H1 (cell line): ENCODE results near the gene DVL3. TPM values are rescaled to one million over a fixed set of nuclear protein-coding genes. Genes with fewer than 3 reads are reported as not detected.

Experiments
- CTCF ChIA-PET: fragments of 300-600 bp; sonication (Branson Sonifier 250); formaldehyde crosslinking; loops from one replicate; lab custom pipeline; 2021; ENCODE audit not compliant: partially characterized antibody; lab: Charles Lee
- POLR2A ChIA-PET: fragments of 300-600 bp; sonication (Branson Sonifier 250); formaldehyde crosslinking; loops from one replicate; lab custom pipeline; 2021; ENCODE audit warnings: inconsistent platforms; ENCODE audit not compliant: partially characterized antibody; lab: Charles Lee
- DNase-seq, 2 experiments: peaks; one replicate each; pipeline versions ENCODE4 v3.0.0 to v3.0.0-alpha.2; 2010 to 2022; ENCODE audit warnings: low spot score in 2 of 2, low read depth in 1 of 2, mixed read lengths in 1 of 2
- FAIRE-seq: peaks from 2 replicates; lab custom pipeline; 2011; peaks lifted over from hg19 to GRCh38; lab: Jason Lieb, UNC
- H2AFZ ChIP-seq: 2 replicates; pipeline ENCODE4 v1.8.1; 2012; ENCODE audit warnings: low read length, inconsistent platforms
- H2AK5ac ChIP-seq: 2 replicates; pipeline ENCODE4 v1.6.1; 2013; ENCODE audit warnings: low read depth, low read length
- H2BK120ac ChIP-seq: replicated peaks from 2 replicates; pipeline ENCODE3; 2013; ENCODE audit warnings: low read depth, low read length, inconsistent platforms
- H2BK12ac ChIP-seq: 2 replicates; pipeline ENCODE4 v1.6.1; 2013; ENCODE audit warnings: low read depth, low read length
- H2BK15ac ChIP-seq: 2 replicates; pipeline ENCODE4 v1.6.1; 2013; ENCODE audit warnings: low read length
- H2BK20ac ChIP-seq: 2 replicates; pipeline ENCODE4 v1.6.1; 2013; ENCODE audit warnings: low read length
- H2BK5ac ChIP-seq: 2 replicates; pipeline ENCODE4 v1.6.1; 2013; ENCODE audit warnings: low read depth, low read length
- H3K14ac ChIP-seq: 2 replicates; pipeline ENCODE4 v1.6.1; 2013; ENCODE audit warnings: inconsistent platforms; ENCODE audit not compliant: insufficient read length
- H3K18ac ChIP-seq: 2 replicates; pipeline ENCODE4 v1.6.1; 2013; ENCODE audit warnings: low read length; ENCODE audit errors: extremely low read depth
- H3K23ac ChIP-seq: 2 replicates; pipeline ENCODE4 v1.6.1; 2013; ENCODE audit warnings: inconsistent platforms; ENCODE audit not compliant: insufficient read length
- H3K23me2 ChIP-seq: 2 replicates; pipeline ENCODE4 v1.6.1; 2013; ENCODE audit warnings: low read depth, low read length
- H3K27ac ChIP-seq: 2 replicates; pipeline ENCODE4 v1.6.1; 2011; ENCODE audit warnings: low read depth, low read length, inconsistent platforms
- H3K27me3 ChIP-seq, 4 experiments: replicated peaks in 1 of 4; 1 replicate in 1 of 4; 2 replicates in 3 of 4; pipeline versions ENCODE4 v1.6.1 to v1.8.1; 2011 to 2013; ENCODE audit warnings: low read length in 3 of 4, mild to moderate bottlenecking in 3 of 4, inconsistent platforms in 2 of 4, mixed read lengths in 2 of 4, moderate library complexity in 1 of 4; ENCODE audit not compliant: control insufficient read depth in 3 of 4, insufficient read depth in 3 of 4; ENCODE audit errors: extremely low read depth in 1 of 4
- H3K36me3 ChIP-seq, 4 experiments: 2 replicates each; pipeline versions ENCODE4 v1.6.1 to v1.8.1; 2011 to 2013; ENCODE audit warnings: mild to moderate bottlenecking in 4 of 4, low read length in 3 of 4, moderate library complexity in 2 of 4, control low read depth in 1 of 4, inconsistent platforms in 1 of 4; ENCODE audit not compliant: insufficient read depth in 4 of 4, control insufficient read depth in 2 of 4
- H3K4ac ChIP-seq: replicated peaks from 2 replicates; pipeline ENCODE3; 2013; ENCODE audit warnings: low read length, low read depth, mixed read lengths, inconsistent platforms; ENCODE audit not compliant: insufficient read length
- H3K4me1 ChIP-seq, 4 experiments: replicated peaks in 1 of 4; 1 replicate in 1 of 4; 2 replicates in 3 of 4; pipeline versions ENCODE4 v1.6.1 to v1.8.1; 2011 to 2013; ENCODE audit warnings: low read length in 3 of 4, inconsistent platforms in 2 of 4, mixed read lengths in 1 of 4; ENCODE audit not compliant: insufficient read depth in 4 of 4, control insufficient read depth in 3 of 4
- H3K4me2 ChIP-seq, 2 experiments: 2 replicates each; pipeline versions ENCODE4 v1.6.1 to v1.8.1; 2011 to 2013; ENCODE audit warnings: low read depth in 2 of 2, low read length in 2 of 2, control low read depth in 1 of 2, inconsistent platforms in 1 of 2, mild to moderate bottlenecking in 1 of 2; ENCODE audit not compliant: insufficient read depth in 1 of 2
- H3K4me3 ChIP-seq, 4 experiments: fragments of 200-600, 300-600 bp in 1 of 4; sonication (generic), shearing (Covaris generic), sonication (Bioruptor Twin) in 1 of 4; 2 replicates each; pipeline versions ENCODE4 v1.5.1 to v1.8.1; 2011 to 2016; ENCODE audit warnings: low read length in 4 of 4, low read depth in 3 of 4, control low read depth in 2 of 4, inconsistent platforms in 2 of 4, mild to moderate bottlenecking in 2 of 4, mixed read lengths in 1 of 4, moderate library complexity in 1 of 4; ENCODE audit not compliant: insufficient read depth in 2 of 4; ENCODE audit errors: extremely low read depth in 1 of 4
- H3K56ac ChIP-seq: replicated peaks from 2 replicates; pipeline ENCODE3; 2013; ENCODE audit warnings: low read depth, mild to moderate bottlenecking, mixed read lengths, low read length, inconsistent platforms; ENCODE audit not compliant: insufficient read length
- H3K79me1 ChIP-seq: 2 replicates; pipeline ENCODE4 v1.6.1; 2013; ENCODE audit warnings: low read depth, low read length, control low read depth
- H3K79me2 ChIP-seq, 2 experiments: 2 replicates each; pipeline versions ENCODE4 v1.6.1 to v1.8.1; 2012 to 2013; ENCODE audit warnings: low read length in 2 of 2, mild to moderate bottlenecking in 2 of 2, inconsistent platforms in 1 of 2; ENCODE audit not compliant: insufficient read depth in 2 of 2, control insufficient read depth in 1 of 2
- H3K9ac ChIP-seq, 4 experiments: replicated peaks in 1 of 4; 1 replicate in 1 of 4; 2 replicates in 3 of 4; pipeline versions ENCODE4 v1.6.1 to v1.8.1; 2011 to 2013; ENCODE audit warnings: low read depth in 3 of 4, low read length in 3 of 4, control low read depth in 2 of 4, mild to moderate bottlenecking in 2 of 4, moderate library complexity in 2 of 4, inconsistent platforms in 1 of 4; ENCODE audit errors: extremely low read depth in 1 of 4
- H3K9me3 ChIP-seq, 2 experiments: 2 replicates each; pipeline versions ENCODE4 v1.6.1 to v1.8.1; 2012 to 2013; ENCODE audit warnings: mild to moderate bottlenecking in 2 of 2, moderate library complexity in 2 of 2, control low read depth in 1 of 2, inconsistent platforms in 1 of 2, low read depth in 1 of 2, low read length in 1 of 2, mixed read lengths in 1 of 2; ENCODE audit not compliant: insufficient read depth in 2 of 2
- H4K20me1 ChIP-seq, 2 experiments: replicated peaks in 1 of 2; 2 replicates each; pipeline versions ENCODE3 to v1.8.1; 2011 to 2013; ENCODE audit warnings: inconsistent platforms in 2 of 2, low read length in 2 of 2, mild to moderate bottlenecking in 1 of 2; ENCODE audit not compliant: insufficient read depth in 2 of 2, control insufficient read depth in 1 of 2
- H4K5ac ChIP-seq: 2 replicates; pipeline ENCODE4 v1.6.1; 2013; ENCODE audit warnings: low read length, low read depth, mixed read lengths, inconsistent platforms; ENCODE audit not compliant: insufficient read length
- H4K8ac ChIP-seq: 2 replicates; pipeline ENCODE4 v1.8.0; 2013; ENCODE audit warnings: mild to moderate bottlenecking, moderate library complexity, low read length, inconsistent platforms; ENCODE audit not compliant: insufficient read depth; ENCODE audit errors: extremely low read depth
- H4K91ac ChIP-seq: replicated peaks from 2 replicates; pipeline ENCODE3; 2013; ENCODE audit warnings: low read length, mixed read lengths, inconsistent platforms; ENCODE audit not compliant: insufficient read length
- BACH1 ChIP-seq: IDR thresholded peaks from 2 replicates; pipeline ENCODE4 v1.6.1; 2012; ENCODE audit warnings: low read length, improper control_type of control experiment
- BRCA1 ChIP-seq: IDR thresholded peaks from 2 replicates; pipeline ENCODE4 v1.6.1; 2012; ENCODE audit warnings: low read depth, low read length, improper control_type of control experiment
- CHD2 ChIP-seq: IDR thresholded peaks from 2 replicates; pipeline ENCODE4 v1.6.1; 2012; ENCODE audit warnings: low read length, improper control_type of control experiment
- EGR1 ChIP-seq: IDR thresholded peaks from 2 replicates; pipeline ENCODE4 v1.6.1; 2011; ENCODE audit warnings: low read depth, low read length, borderline replicate concordance
- EP300 ChIP-seq, 2 experiments: IDR thresholded peaks; 1 replicate in 1 of 2; 2 replicates in 1 of 2; pipeline ENCODE4 v1.6.1; 2011 to 2012; ENCODE audit warnings: low read depth in 2 of 2, low read length in 2 of 2, mild to moderate bottlenecking in 2 of 2, borderline replicate concordance in 1 of 2, inconsistent platforms in 1 of 2, moderate library complexity in 1 of 2
- EZH2 ChIP-seq: fragments of 200-600 bp; sonication (generic); IDR thresholded peaks from 2 replicates; pipeline ENCODE4 v1.7.1; 2012; ENCODE audit warnings: low read depth, mild to moderate bottlenecking, moderate library complexity, low read length, inconsistent platforms; ENCODE audit not compliant: severe bottlenecking
- KDM1A ChIP-seq: fragments of 200-600, 300-600 bp; sonication (generic); IDR thresholded peaks from 2 replicates; pipeline ENCODE4 v1.7.1; 2016; ENCODE audit warnings: mild to moderate bottlenecking, low read length, borderline replicate concordance
- NANOG ChIP-seq: IDR thresholded peaks from 2 replicates; pipeline ENCODE4 v1.6.1; 2011; ENCODE audit warnings: low read length, low read depth, mild to moderate bottlenecking, inconsistent platforms; ENCODE audit not compliant: insufficient read depth, poor library complexity, severe bottlenecking
- POLR2A ChIP-seq, 2 experiments: IDR thresholded peaks; 1 replicate in 1 of 2; 2 replicates in 1 of 2; pipeline ENCODE4 v1.6.1; 2011; ENCODE audit warnings: low read depth in 2 of 2, low read length in 2 of 2, mild to moderate bottlenecking in 2 of 2; ENCODE audit errors: control extremely low read depth in 1 of 2
- POU5F1 ChIP-seq: IDR thresholded peaks from 2 replicates; pipeline ENCODE4 v1.6.1; 2011; ENCODE audit warnings: low read depth, mild to moderate bottlenecking, low read length, moderate library complexity
- RXRA ChIP-seq: IDR thresholded peaks from 2 replicates; pipeline ENCODE4 v1.6.1; 2011; ENCODE audit warnings: low read depth, mild to moderate bottlenecking, low read length, moderate library complexity; ENCODE audit not compliant: insufficient read depth
- SIX5 ChIP-seq: IDR thresholded peaks from 2 replicates; pipeline ENCODE4 v1.6.1; 2011; ENCODE audit warnings: mild to moderate bottlenecking, low read depth, low read length
- TCF12 ChIP-seq: IDR thresholded peaks from 2 replicates; pipeline ENCODE4 v1.6.1; 2011; ENCODE audit warnings: low read depth, mild to moderate bottlenecking, low read length
- ZNF274 ChIP-seq: IDR thresholded peaks from 2 replicates; pipeline ENCODE4 v1.7.0; 2012; ENCODE audit warnings: low read length, borderline replicate concordance; ENCODE audit errors: extremely low read depth
- WGBS, 2 experiments: shearing (Covaris generic) in 1 of 2; methylation state at CpG; one replicate each; pipeline versions ENCODE4 v1.1.6 to v1.1.7; 2013 to 2015; ENCODE audit warnings: low lambda C conversion rate in 2 of 2, mixed read lengths in 2 of 2, inconsistent platforms in 1 of 2, low coverage in 1 of 2, missing lambda C conversion rate in 1 of 2; ENCODE audit not compliant: insufficient replicate concordance in 2 of 2, insufficient coverage in 1 of 2, insufficient read length in 1 of 2; ENCODE audit errors: extremely low coverage in 1 of 2, missing lambda C conversion rate in 1 of 2; 5-methylcytosine and 5-hydroxymethylcytosine counted together
- polyA plus RNA-seq, 7 experiments: library from polyadenylated mRNA; depleted of rRNA in 3 of 7; stranded (reverse) in 5 of 7; unstranded in 2 of 7; fragments of >200 nt in 5 of 7; fragments of 200-250 nt in 2 of 7; gene quantifications; 1 replicate in 5 of 7; 2 replicates in 1 of 7; 4 replicates in 1 of 7; pipeline versions ENCODE4 v1.2.1 to v1.2.3, GENCODE V29; 2011 to 2013; ENCODE audit warnings: missing spikeins in 2 of 7, mixed read lengths in 2 of 7
- total RNA-seq: library from RNA; stranded (reverse); fragmentation: NEBNext Ultra II Directional; extraction: Animal tissue kit (Norgen Biotek cat#: 25700); gene quantifications from 2 replicates; pipeline ENCODE4 v1.2.1, GENCODE V29; 2021

The DVL3 gene
- total and polyA plus RNA-seq, 2 of the 8 experiments (the other 6 are each of a cell fraction or from before 2014, with no cell fraction given), result 38.5 to 66.6 TPM

DNA sequence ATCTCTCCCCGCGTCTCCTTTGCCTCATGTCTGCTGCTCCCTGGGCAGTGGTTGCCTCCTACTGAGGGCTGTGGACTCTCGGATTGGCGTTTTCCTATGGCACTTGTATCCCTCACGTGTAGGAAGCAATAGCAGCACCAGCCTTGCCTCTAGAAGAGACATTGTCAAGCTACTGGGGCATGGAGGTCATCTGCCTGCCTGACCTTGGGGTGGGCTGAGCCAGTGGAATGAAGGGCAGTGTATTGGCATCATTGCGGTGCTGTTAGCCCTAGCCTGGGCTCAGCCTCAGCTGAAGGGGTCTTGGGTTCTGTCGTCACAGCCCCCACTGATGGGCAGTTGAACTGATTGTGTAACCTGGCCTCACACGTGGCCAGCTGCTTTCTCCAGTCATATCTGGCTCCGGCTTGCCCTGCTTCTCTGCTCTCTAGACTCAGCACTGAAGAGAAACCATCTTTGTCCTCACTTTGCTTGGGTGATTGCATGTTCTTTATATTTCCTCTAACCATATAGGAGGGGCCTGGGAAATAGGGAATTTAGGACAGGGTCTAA lies 38.9 kb downstream of the DVL3 start:
- H3K4ac ChIP-seq, result no peak overlapping the region
- no peak overlapping the region for H3K18ac ChIP-seq
- no peak overlapping the region for H2BK15ac ChIP-seq
- H3K27ac ChIP-seq, result no peak overlapping the region
- ChIA-PET POLR2A (interaction anchor here (1.2 to 5.4 kb wide), 2 partner anchors 8 to 29 kb away, joined by 3 to 18 read pairs; partner anchors contain the start of gene ABCF3), CTCF (interaction anchor here (0.8 to 1.9 kb wide), 5 partner anchors 10 to 99 kb away, joined by 3 to 9 read pairs (median 3); no protein-coding TSS in a partner anchor)
- H3K4me2 ChIP-seq, result no peak overlapping the region
- H2BK120ac ChIP-seq, result no peak overlapping the region
- no peak overlapping the region for H2BK12ac ChIP-seq
- H2BK5ac ChIP-seq, result no peak overlapping the region
- H3K9me3 ChIP-seq, result no peaks in the 10 kb centered on the region; a peak in 1 of 4 replicates
- H3K4me3 ChIP-seq, result no peak overlapping the region
- no peaks in the 10 kb centered on the region for H3K4me1 ChIP-seq
- no peak overlapping the region for H3K9ac ChIP-seq
- H2AFZ ChIP-seq, result no peak overlapping the region
- no peak overlapping the region for H3K14ac ChIP-seq
- no peak overlapping the region for H3K56ac ChIP-seq
- no peaks in the 10 kb centered on the region for H3K79me1 ChIP-seq
- no peak for FAIRE-seq
- H3K23me2 ChIP-seq, result no peaks in the 10 kb centered on the region
- no peak overlapping the region for H3K23ac ChIP-seq
- no peak for DNase-seq
- H4K20me1 ChIP-seq, result peaks cover 4 to 5% of the 10 kb centered on the region in 2 experiments
- WGBS, 2 experiments, result 87% methylated on average over 9 of the region's 9 CpGs; no CpG with 5 or more reads in 1 of the 2 experiments
- TF ChIP-seq BACH1 (no peak), POLR2A (IDR thresholded peaks at IDR 0.05; ENCODE audit: control extremely low read depth in 1 of 2, low read depth in 2 of 2, low read length in 2 of 2) (no peak), NANOG (no peak), EP300 (IDR thresholded peaks at IDR 0.05; ENCODE audit: borderline replicate concordance in 1 of 2, low read depth in 2 of 2, low read length in 2 of 2) (no peak), RXRA (no peak), CHD2 (no peak), POU5F1 (no peak), BRCA1 (no peak), TCF12 (no peak), EGR1 (no peak), EZH2 (no peak), ZNF274 (no peak), SIX5 (no peak), KDM1A (no peak)
- TF ChIP-seq, all 59 proteins: peak for 0
- Histone ChIP-seq H2AK5ac (no peak overlapping the region), H4K91ac (no peak overlapping the region), H3K36me3 (peaks cover 14 to 56% (median 34%) of the 10 kb centered on the region in 4 experiments), H3K27me3 (no peaks in the 10 kb centered on the region), H2BK20ac (no peak overlapping the region), H4K5ac (no peak overlapping the region), H3K79me2 (no peaks in the 10 kb centered on the region), H4K8ac (no peak overlapping the region)
